Measurements from ENCODE around the gene G6PC1. TPM values are rescaled to one million over a fixed set of nuclear protein-coding genes. Genes with fewer than 3 reads are reported as not detected.

The G6PC1 gene
- total and polyA plus RNA-seq, 2 of the 13 experiments (the other 11 are each of a cell fraction or from before 2014, with no cell fraction given) = 1.7 to 37.9 TPM

DNA sequence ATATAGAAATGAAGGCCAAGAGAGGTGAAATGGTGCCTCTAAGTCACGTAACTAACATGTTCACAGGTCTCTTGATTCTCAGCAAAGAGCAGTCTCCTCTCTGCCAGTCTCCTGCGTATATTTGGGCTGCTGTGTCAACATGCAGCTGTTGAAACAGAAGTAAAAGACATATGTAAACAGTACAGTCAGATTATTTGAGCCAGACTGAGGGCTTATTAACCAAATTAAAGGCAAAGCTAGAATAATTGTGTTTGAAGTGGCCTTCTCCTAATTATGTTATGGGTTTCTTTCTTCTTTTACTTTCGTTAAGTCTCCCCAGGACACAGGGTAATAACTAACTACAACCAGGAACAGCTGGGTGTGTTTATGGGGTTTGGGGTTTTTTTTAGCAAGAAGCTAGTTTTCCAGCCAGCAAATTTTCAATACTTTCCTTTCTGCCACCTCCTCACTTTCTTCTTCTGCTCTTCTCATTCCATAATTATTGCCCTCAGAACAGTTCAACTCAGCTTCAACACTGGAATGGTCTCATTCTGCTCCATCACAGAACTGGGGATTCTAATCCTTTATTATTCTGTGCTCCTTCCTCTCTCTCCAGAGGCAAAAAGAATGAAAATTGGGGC, 18.4 kb downstream of the G6PC1 start (continued):
- TF ChIP-seq FOXA1 (IDR thresholded peaks at IDR 0.05) (peak; percentile 84), FOXA1 (CRISPR knock-in tag; IDR thresholded peaks at IDR 0.05) (peak; percentile 97), BCLAF1 (IDR thresholded peaks at IDR 0.05) (no peak), ZFAT (CRISPR knock-in tag; conservative IDR thresholded peaks at IDR 0.05) (no peak), ZNF3 (CRISPR knock-in tag; IDR thresholded peaks at IDR 0.05) (no peak), STAT5B (CRISPR knock-in tag; IDR thresholded peaks at IDR 0.05) (no peak), ARID3A (IDR thresholded peaks at IDR 0.05; ENCODE audit: low read depth, low read length) (0 out of 2 replicates have a peak, but pooled peaks have one; percentile 23)
- TF ChIP-seq, protein P1, sequence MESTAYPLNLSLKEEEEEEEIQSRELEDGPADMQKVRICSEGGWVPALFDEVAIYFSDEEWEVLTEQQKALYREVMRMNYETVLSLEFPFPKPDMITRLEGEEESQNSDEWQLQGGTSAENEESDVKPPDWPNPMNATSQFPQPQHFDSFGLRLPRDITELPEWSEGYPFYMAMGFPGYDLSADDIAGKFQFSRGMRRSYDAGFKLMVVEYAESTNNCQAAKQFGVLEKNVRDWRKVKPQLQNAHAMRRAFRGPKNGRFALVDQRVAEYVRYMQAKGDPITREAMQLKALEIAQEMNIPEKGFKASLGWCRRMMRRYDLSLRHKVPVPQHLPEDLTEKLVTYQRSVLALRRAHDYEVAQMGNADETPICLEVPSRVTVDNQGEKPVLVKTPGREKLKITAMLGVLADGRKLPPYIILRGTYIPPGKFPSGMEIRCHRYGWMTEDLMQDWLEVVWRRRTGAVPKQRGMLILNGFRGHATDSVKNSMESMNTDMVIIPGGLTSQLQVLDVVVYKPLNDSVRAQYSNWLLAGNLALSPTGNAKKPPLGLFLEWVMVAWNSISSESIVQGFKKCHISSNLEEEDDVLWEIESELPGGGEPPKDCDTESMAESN (CRISPR knock-in tag; conservative IDR thresholded peaks at IDR 0.05) = 0 out of 2 replicates have a peak, but pooled peaks have one; percentile 19
- TF ChIP-seq, protein P2, sequence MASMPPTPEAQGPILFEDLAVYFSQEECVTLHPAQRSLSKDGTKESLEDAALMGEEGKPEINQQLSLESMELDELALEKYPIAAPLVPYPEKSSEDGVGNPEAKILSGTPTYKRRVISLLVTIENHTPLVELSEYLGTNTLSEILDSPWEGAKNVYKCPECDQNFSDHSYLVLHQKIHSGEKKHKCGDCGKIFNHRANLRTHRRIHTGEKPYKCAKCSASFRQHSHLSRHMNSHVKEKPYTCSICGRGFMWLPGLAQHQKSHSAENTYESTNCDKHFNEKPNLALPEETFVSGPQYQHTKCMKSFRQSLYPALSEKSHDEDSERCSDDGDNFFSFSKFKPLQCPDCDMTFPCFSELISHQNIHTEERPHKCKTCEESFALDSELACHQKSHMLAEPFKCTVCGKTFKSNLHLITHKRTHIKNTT (CRISPR knock-in tag; IDR thresholded peaks at IDR 0.05) = no peak
- TF ChIP-seq, protein P3, sequence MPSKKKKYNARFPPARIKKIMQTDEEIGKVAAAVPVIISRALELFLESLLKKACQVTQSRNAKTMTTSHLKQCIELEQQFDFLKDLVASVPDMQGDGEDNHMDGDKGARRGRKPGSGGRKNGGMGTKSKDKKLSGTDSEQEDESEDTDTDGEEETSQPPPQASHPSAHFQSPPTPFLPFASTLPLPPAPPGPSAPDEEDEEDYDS (CRISPR knock-in tag; IDR thresholded peaks at IDR 0.05) = peak; percentile 16; the same call in 1 of the 2 replicates
- TF ChIP-seq, protein P4, sequence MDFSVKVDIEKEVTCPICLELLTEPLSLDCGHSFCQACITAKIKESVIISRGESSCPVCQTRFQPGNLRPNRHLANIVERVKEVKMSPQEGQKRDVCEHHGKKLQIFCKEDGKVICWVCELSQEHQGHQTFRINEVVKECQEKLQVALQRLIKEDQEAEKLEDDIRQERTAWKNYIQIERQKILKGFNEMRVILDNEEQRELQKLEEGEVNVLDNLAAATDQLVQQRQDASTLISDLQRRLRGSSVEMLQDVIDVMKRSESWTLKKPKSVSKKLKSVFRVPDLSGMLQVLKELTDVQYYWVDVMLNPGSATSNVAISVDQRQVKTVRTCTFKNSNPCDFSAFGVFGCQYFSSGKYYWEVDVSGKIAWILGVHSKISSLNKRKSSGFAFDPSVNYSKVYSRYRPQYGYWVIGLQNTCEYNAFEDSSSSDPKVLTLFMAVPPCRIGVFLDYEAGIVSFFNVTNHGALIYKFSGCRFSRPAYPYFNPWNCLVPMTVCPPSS (IDR thresholded peaks at IDR 0.05) = no peak
- TF ChIP-seq, protein P5, sequence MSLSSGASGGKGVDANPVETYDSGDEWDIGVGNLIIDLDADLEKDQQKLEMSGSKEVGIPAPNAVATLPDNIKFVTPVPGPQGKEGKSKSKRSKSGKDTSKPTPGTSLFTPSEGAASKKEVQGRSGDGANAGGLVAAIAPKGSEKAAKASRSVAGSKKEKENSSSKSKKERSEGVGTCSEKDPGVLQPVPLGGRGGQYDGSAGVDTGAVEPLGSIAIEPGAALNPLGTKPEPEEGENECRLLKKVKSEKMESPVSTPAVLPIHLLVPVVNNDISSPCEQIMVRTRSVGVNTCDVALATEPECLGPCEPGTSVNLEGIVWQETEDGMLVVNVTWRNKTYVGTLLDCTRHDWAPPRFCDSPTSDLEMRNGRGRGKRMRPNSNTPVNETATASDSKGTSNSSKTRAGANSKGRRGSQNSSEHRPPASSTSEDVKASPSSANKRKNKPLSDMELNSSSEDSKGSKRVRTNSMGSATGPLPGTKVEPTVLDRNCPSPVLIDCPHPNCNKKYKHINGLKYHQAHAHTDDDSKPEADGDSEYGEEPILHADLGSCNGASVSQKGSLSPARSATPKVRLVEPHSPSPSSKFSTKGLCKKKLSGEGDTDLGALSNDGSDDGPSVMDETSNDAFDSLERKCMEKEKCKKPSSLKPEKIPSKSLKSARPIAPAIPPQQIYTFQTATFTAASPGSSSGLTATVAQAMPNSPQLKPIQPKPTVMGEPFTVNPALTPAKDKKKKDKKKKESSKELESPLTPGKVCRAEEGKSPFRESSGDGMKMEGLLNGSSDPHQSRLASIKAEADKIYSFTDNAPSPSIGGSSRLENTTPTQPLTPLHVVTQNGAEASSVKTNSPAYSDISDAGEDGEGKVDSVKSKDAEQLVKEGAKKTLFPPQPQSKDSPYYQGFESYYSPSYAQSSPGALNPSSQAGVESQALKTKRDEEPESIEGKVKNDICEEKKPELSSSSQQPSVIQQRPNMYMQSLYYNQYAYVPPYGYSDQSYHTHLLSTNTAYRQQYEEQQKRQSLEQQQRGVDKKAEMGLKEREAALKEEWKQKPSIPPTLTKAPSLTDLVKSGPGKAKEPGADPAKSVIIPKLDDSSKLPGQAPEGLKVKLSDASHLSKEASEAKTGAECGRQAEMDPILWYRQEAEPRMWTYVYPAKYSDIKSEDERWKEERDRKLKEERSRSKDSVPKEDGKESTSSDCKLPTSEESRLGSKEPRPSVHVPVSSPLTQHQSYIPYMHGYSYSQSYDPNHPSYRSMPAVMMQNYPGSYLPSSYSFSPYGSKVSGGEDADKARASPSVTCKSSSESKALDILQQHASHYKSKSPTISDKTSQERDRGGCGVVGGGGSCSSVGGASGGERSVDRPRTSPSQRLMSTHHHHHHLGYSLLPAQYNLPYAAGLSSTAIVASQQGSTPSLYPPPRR (CRISPR knock-in tag; IDR thresholded peaks at IDR 0.05; ENCODE audit: borderline replicate concordance) = peak; percentile 77; the same call in 1 of the 2 replicates

Measured in HepG2 (cell line).